SK-N-SH treated with all-trans-retinoic acid at 6 μM for 48 hours (cell line): ENCODE measurements around the gene FBXL17.

Experiments used
- ATAC-seq: fragments of 200-7000 bp; cut with Tn5 transposase; 3 replicates; pipeline ENCODE4 v1.9.1; 2020; ENCODE audit warnings: mild to moderate bottlenecking, moderate library complexity
- ARNTL ChIP-seq: fragments of 450-650 bp; formaldehyde crosslinking; IDR thresholded peaks from 2 replicates; pipeline ENCODE4 v1.5.0; 2020; ENCODE audit warnings: low read depth, mild to moderate bottlenecking, moderate library complexity, borderline replicate concordance
- BACH2 ChIP-seq: fragments of 250-450 bp; sonication (Bioruptor Pico); IDR thresholded peaks from 2 replicates; pipeline ENCODE4 v1.9.0; 2021; ENCODE audit warnings: mild to moderate bottlenecking, borderline replicate concordance
- CSDC2 ChIP-seq: fragments of 250-450 bp; sonication (Bioruptor Pico); IDR thresholded peaks from 2 replicates; pipeline ENCODE4 v1.5.0; 2020; ENCODE audit warnings: mild to moderate bottlenecking, moderate library complexity
- CSRNP3 ChIP-seq: fragments of 250-450 bp; sonication (Bioruptor Pico); IDR thresholded peaks from 2 replicates; pipeline ENCODE4 v1.5.1; 2021; ENCODE audit warnings: mild to moderate bottlenecking, moderate library complexity
- ESRRG ChIP-seq: fragments of 250-450 bp; sonication (Bioruptor Pico); IDR thresholded peaks from 2 replicates; pipeline ENCODE4 v1.6.1; 2021; ENCODE audit warnings: mild to moderate bottlenecking
- GLIS3 ChIP-seq: fragments of 250-450 bp; sonication (Bioruptor Pico); IDR thresholded peaks from 2 replicates; pipeline ENCODE4 v1.5.0; 2020; ENCODE audit warnings: mild to moderate bottlenecking, moderate library complexity
- ISL1 ChIP-seq: fragments of 250-450 bp; sonication (Bioruptor Pico); IDR thresholded peaks from 2 replicates; pipeline ENCODE4 v2.1.2; 2022; ENCODE audit warnings: mild to moderate bottlenecking, moderate library complexity
- OSR1 ChIP-seq: fragments of 250-450 bp; sonication (Bioruptor Pico); IDR thresholded peaks from 2 replicates; pipeline ENCODE4 v1.8.0; 2022; ENCODE audit warnings: moderate library complexity, mild to moderate bottlenecking, inconsistent platforms
- PATZ1 ChIP-seq: fragments of 250-450 bp; sonication (Bioruptor Pico); IDR thresholded peaks from 2 replicates; pipeline ENCODE4 v1.8.0; 2020; ENCODE audit warnings: mild to moderate bottlenecking, moderate library complexity, borderline replicate concordance
- RARB ChIP-seq: fragments of 250-450 bp; sonication (Bioruptor Pico); IDR thresholded peaks from 2 replicates; pipeline ENCODE4 v1.8.0; 2021; ENCODE audit warnings: mild to moderate bottlenecking, moderate library complexity
- SNAI2 ChIP-seq: fragments of 250-450 bp; sonication (Bioruptor Pico); IDR thresholded peaks from 2 replicates; pipeline ENCODE4 v1.5.0; 2020; ENCODE audit warnings: mild to moderate bottlenecking, moderate library complexity
- TCF4 ChIP-seq: fragments of 250-450 bp; sonication (Bioruptor Pico); IDR thresholded peaks from 2 replicates; pipeline ENCODE4 v1.8.0; 2021; ENCODE audit warnings: mild to moderate bottlenecking, moderate library complexity, borderline replicate concordance
- TOX ChIP-seq: fragments of 250-450 bp; sonication (Bioruptor Pico); IDR thresholded peaks from 2 replicates; pipeline ENCODE4 v1.8.0; 2021; ENCODE audit warnings: mild to moderate bottlenecking, moderate library complexity, borderline replicate concordance
- TSHZ2 ChIP-seq: fragments of 250-450 bp; sonication (Bioruptor Pico); IDR thresholded peaks from 2 replicates; pipeline ENCODE4 v1.5.0; 2020; ENCODE audit warnings: mild to moderate bottlenecking, moderate library complexity
- ZFP3 ChIP-seq: fragments of 250-450 bp; sonication (Bioruptor Pico); IDR thresholded peaks from 2 replicates; pipeline ENCODE4 v1.5.0; 2020; ENCODE audit warnings: mild to moderate bottlenecking, moderate library complexity
- ZFP30 ChIP-seq: fragments of 450-650 bp; formaldehyde crosslinking; IDR thresholded peaks from 2 replicates; pipeline ENCODE4 v1.5.0; 2022; ENCODE audit warnings: mild to moderate bottlenecking, moderate library complexity
- ZNF565 ChIP-seq: fragments of 450-650 bp; formaldehyde crosslinking; conservative IDR thresholded peaks from 2 replicates; pipeline ENCODE4 v1.5.0; 2020; ENCODE audit warnings: low read depth, mild to moderate bottlenecking, moderate library complexity
- ZNF70 ChIP-seq: fragments of 450-650 bp; formaldehyde crosslinking; IDR thresholded peaks from 2 replicates; pipeline ENCODE4 v1.5.0; 2020; ENCODE audit warnings: mild to moderate bottlenecking, moderate library complexity
- ZNF8 ChIP-seq: fragments of 450-650 bp; formaldehyde crosslinking; IDR thresholded peaks from 2 replicates; pipeline ENCODE4 v1.5.0; 2020; ENCODE audit warnings: mild to moderate bottlenecking, moderate library complexity
- TF ChIP-seq, protein P1 (sequence below): fragments of 250-450 bp; sonication (Bioruptor Pico); IDR thresholded peaks from 2 replicates; pipeline ENCODE4 v1.8.0; 2021; ENCODE audit warnings: low read depth, mild to moderate bottlenecking, moderate library complexity, borderline replicate concordance

Gene FBXL17

GRCh38 chr5:108263338-108263737 lies 118.6 kb downstream of the FBXL17 start:
- TF ChIP-seq ZNF70 (CRISPR knock-in tag) (no peak), ARNTL (CRISPR knock-in tag) (no peak), PATZ1 (no peak), TCF4 (CRISPR knock-in tag) (no peak), ZFP30 (CRISPR knock-in tag) (no peak), BACH2 (no peak), CSRNP3 (CRISPR knock-in tag) (no peak), GLIS3 (CRISPR knock-in tag) (no peak), CSDC2 (CRISPR knock-in tag) (no peak), TOX (no peak), ZFP3 (CRISPR knock-in tag) (no peak), ZNF8 (no peak)
- TF ChIP-seq, protein P1, sequence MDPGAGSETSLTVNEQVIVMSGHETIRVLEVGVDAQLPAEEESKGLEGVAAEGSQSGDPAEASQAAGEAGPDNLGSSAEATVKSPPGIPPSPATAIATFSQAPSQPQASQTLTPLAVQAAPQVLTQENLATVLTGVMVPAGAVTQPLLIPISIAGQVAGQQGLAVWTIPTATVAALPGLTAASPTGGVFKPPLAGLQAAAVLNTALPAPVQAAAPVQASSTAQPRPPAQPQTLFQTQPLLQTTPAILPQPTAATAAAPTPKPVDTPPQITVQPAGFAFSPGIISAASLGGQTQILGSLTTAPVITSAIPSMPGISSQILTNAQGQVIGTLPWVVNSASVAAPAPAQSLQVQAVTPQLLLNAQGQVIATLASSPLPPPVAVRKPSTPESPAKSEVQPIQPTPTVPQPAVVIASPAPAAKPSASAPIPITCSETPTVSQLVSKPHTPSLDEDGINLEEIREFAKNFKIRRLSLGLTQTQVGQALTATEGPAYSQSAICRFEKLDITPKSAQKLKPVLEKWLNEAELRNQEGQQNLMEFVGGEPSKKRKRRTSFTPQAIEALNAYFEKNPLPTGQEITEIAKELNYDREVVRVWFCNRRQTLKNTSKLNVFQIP = no peak
- no peak for ATAC-seq

GRCh38 chr5:108260858-108261170 lies 121.1 kb downstream of the FBXL17 start:
- no peak for TF ChIP-seq RARB (CRISPR knock-in tag)
- no peak for TF ChIP-seq TOX
- no peak for TF ChIP-seq TSHZ2 (CRISPR knock-in tag)
- no peak for TF ChIP-seq ESRRG
- TF ChIP-seq SNAI2 = no peak
- TF ChIP-seq, all 23 proteins: peak for 0
- ATAC-seq = peak; percentile 39

GRCh38 chr5:108260117-108260857 lies 121.6 kb downstream of the FBXL17 start:
- TF ChIP-seq SNAI2 (no peak), OSR1 (CRISPR knock-in tag) (no peak)
- TF ChIP-seq, protein P1 = no peak
- ATAC-seq = peak; percentile 100

DNA sequence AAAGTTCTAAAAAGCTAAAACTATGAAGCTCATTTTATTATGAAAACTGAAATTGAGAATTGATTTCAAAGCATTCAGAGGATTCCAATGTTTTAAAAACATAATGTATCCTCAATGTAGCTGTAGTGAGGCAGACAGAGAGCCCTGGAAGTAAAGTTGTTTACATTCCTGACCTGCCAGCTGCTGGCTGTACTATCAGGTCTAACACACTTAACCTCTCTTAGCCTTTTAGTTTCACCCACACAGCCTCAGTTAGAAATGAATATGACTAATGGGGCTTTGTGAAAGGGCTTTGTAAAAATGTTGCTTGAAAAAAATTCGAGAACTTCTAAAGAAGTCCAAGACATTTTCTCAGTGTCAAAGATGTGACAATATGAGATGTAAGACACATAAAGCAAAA lies 122.6 kb downstream of the FBXL17 start:
- TF ChIP-seq ISL1 (CRISPR knock-in tag) = no peak
- TF ChIP-seq TOX = no peak
- no peak for TF ChIP-seq ZFP3 (CRISPR knock-in tag)
- no peak for TF ChIP-seq RARB (CRISPR knock-in tag)
- no peak for TF ChIP-seq ZNF565 (CRISPR knock-in tag)
- TF ChIP-seq CSDC2 (CRISPR knock-in tag) = no peak
- no peak for TF ChIP-seq GLIS3 (CRISPR knock-in tag)
- no peak for TF ChIP-seq TSHZ2 (CRISPR knock-in tag)
- no peak for TF ChIP-seq TCF4 (CRISPR knock-in tag)
- TF ChIP-seq CSRNP3 (CRISPR knock-in tag) = no peak
- no peak for TF ChIP-seq OSR1 (CRISPR knock-in tag)
- TF ChIP-seq ZNF8 = no peak
- no peak for TF ChIP-seq ZNF70 (CRISPR knock-in tag)
- no peak for ATAC-seq
